AML-193 (cell line): ENCODE results near the gene WNT3.
A peak's percentile ranks its signal among the peaks of the same experiment; 100 is the strongest.
"Not testable (repeated sequence)": the region's sequence is repeated elsewhere in the genome, so short reads cannot be mapped to it uniquely, and the experiment has no call there.

Source experiments
- DNase-seq, 2 experiments: peaks; one replicate each; lab custom pipeline; 2025; lab: John Stamatoyannopoulos, UW

The WNT3 gene

GRCh38 chr17:46764709-46765401 is 53.6 kb downstream of the WNT3 start:
- peak; percentile 45 to 56 for DNase-seq

GRCh38 chr17:46764000-46764708 is 54.3 kb downstream of the WNT3 start:
- DNase-seq, result no peak

- no peak for DNase-seq
Measured at GRCh38 chr17:46763416-46763815, 55.1 kb downstream of the WNT3 start.

- DNase-seq, result no peak
Measured at GRCh38 chr17:46759141-46759540, 59.4 kb downstream of the WNT3 start.

- DNase-seq, result no peak
Measured at GRCh38 chr17:46758614-46759013, 59.9 kb downstream of the WNT3 start.

GRCh38 chr17:46757588-46757987 is 60.9 kb downstream of the WNT3 start:
- not testable (repeated sequence) for DNase-seq

- no peak for DNase-seq
Measured at GRCh38 chr17:46756861-46757260, 61.6 kb downstream of the WNT3 start.

- DNase-seq, result no peak
Measured at GRCh38 chr17:46756081-46756735, 62.3 kb downstream of the WNT3 start.

GRCh38 chr17:46753776-46754175 is 64.7 kb downstream of the WNT3 start:
- DNase-seq, result no peak

GRCh38 chr17:46751425-46751824 is 67.1 kb downstream of the WNT3 start:
- DNase-seq, result no peak

GRCh38 chr17:46745376-46745775 is 73.1 kb downstream of the WNT3 start:
- peak; percentile 17 to 42 for DNase-seq

GRCh38 chr17:46744441-46744840 is 74.1 kb downstream of the WNT3 start:
- DNase-seq, result no peak

- no peak for DNase-seq
Measured at GRCh38 chr17:46742565-46743270, 75.8 kb downstream of the WNT3 start.

- no peak for DNase-seq
Measured at GRCh38 chr17:46741122-46741730, 77.3 kb downstream of the WNT3 start.

- no peak for DNase-seq
Measured at GRCh38 chr17:46739982-46740381, 78.5 kb downstream of the WNT3 start.

GRCh38 chr17:46738544-46738943 is 79.9 kb downstream of the WNT3 start:
- no peak for DNase-seq

- DNase-seq, result no peak
Measured at GRCh38 chr17:46737326-46737725, 81.2 kb downstream of the WNT3 start.

GRCh38 chr17:46736100-46736499 is 82.4 kb downstream of the WNT3 start:
- peak; percentile 26 to 28 for DNase-seq

- DNase-seq, result no peak
Measured at GRCh38 chr17:46733837-46734475, 84.5 kb downstream of the WNT3 start.

- no peak for DNase-seq
Measured at GRCh38 chr17:46732754-46733398, 85.6 kb downstream of the WNT3 start.

GRCh38 chr17:46732160-46732559 is 86.3 kb downstream of the WNT3 start:
- no peak for DNase-seq
